NCI-H2081 treated with DMSO at 0.1 percent for 48 hours (cell line): Measurements from ENCODE around the gene CBY2.
"Not testable (repeated sequence)": the region's sequence is repeated elsewhere in the genome, so short reads cannot be mapped to it uniquely, and the experiment has no call there.

Experiments used
- DNase-seq: peaks from one replicate; lab custom pipeline; 2025; lab: John Stamatoyannopoulos, UW

CBY2 gene, protein sequence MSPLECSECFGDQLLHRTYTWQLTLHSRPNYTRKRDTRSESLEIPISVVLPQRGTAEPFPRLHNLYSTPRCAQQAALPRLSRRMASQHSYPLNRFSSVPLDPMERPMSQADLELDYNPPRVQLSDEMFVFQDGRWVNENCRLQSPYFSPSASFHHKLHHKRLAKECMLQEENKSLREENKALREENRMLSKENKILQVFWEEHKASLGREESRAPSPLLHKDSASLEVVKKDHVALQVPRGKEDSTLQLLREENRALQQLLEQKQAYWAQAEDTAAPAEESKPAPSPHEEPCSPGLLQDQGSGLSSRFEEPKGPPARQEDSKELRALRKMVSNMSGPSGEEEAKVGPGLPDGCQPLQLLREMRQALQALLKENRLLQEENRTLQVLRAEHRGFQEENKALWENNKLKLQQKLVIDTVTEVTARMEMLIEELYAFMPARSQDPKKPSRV

GRCh38 chr13:45702088-45702487 lies at the start of gene CBY2:
Gene CBY2, plus strand, starts transcription at chr13:45702320. Its CDS starts 71 bp downstream, at chr13:45702391.
- DNase-seq = no peak

GRCh38 chr13:45654633-45655349 lies 47.3 kb upstream of the CBY2 start:
- DNase-seq = no peak

DNA sequence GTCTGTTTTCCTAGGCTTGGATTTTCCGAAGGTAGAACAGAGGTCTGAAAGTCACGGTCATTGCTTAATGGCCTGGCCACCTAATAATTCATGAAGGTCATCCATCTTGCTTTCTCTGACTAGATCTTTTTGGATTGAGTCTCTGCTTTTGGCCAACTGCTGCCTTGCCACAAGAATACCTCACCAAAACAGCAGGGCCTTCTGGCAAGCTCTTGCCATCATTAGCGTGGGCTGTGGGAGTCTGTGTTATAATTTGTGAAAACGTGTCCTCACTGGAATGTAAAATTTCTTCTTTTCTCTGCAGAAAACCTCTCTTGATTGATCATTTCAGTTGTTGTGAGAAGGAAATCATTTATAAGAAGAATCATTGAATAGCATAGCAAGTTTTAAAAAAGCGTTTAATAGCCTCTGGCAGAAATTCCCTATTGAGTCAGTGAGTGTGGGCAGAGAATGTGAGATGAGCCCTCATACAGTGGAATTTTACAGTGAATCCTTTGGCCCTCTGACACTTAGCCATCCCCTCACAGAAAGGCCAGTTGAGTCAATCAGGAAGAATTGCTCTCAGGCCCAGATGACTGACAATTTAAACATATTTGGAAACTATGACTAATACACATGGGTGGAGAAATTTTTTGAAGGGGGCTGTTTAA lies 43.4 kb upstream of the CBY2 start:
- DNase-seq = no peak

GRCh38 chr13:45659536-45659935 lies 42.6 kb upstream of the CBY2 start:
- no peak for DNase-seq

DNA sequence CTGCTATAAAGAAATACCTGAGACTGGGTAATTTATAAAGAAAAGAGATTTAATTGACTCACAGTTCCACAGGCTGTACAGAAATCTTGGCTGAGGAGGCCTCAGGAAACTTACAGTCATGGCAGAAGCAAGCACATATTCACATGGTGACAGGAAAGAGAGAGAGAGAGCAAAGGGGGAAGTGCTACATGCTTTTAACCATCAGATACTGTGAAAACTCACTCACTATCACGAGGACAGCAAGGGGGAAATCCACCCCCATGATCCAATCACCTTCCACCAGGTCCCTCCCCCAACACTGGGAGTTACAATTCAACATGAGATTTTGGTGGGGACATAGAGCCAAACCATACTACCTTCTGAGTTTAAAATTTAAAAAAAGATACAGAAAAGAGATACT lies 41.7 kb upstream of the CBY2 start:
- not testable (repeated sequence) for DNase-seq

DNA sequence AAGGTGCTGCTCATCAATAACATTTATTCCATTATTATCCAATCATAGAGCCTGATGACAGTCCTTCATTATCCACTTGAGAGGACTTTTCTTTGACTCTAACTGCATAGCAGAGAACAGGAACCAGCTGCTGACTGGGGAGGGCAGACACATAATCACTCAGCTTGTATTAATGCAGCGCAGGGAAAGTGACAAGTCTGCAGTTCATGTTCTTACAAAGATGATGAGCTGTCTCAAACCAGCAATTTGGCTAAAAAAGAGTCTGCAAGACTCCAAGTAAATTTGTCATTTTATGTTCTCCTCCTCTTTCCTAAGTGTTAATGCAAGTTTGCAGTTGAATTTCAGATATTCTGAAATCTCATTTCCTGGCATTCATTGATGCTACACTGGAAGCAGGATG lies 40.0 kb upstream of the CBY2 start:
- no peak for DNase-seq

DNA sequence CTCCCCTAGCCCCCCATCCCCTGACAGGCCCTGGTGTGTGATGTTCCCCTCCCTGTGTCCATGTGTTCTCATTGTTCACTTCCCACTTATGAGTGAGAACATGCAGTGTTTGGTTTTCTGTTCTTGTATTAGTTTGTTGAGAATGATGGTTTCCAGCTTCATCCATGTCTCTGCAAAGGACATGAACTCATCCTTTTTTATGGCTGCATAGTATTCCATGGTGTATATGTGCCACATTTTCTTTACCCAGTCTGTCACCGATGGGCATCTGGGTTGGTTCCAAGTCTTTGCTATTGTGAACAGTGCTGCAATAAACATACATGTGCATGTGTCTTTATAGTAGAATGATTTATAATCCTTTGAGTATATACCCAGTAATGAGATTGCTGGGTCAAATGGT lies 39.2 kb upstream of the CBY2 start:
- not testable (repeated sequence) for DNase-seq

- not testable (repeated sequence) for DNase-seq
Observed at GRCh38 chr13:45669626-45670025, 32.5 kb upstream of the CBY2 start.

DNA sequence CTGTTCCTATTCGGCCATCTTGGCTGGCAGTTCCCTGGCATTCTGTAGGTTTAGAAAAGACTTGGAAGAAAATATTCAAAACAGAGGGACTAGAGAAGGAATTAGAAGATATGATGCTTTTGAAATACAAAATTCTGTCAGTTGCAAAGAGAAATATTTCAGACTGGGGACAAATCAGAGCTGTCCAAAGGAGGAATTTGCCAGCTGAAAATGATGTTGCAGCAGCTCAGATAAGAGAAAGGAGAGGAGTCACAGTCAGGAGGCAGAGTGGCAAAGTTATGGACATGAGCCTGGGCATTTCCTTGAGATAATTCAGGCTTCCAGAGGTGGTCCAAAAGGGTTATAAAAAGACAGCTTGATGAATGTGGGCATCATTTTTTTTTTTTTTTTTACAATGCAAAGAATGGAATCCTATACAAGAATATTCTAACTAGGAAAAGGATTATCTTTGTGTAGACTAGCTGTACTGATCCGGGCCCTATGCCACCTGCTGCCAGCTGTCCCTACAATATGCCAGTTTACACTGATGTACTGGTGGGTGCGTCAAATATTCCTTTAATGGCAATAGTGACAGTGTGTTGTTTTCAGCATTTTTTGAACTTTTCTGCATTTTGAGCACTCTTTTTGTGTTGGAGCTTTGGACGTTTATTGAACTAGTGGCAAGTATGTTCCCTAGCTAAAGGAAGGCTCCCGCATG lies 31.8 kb upstream of the CBY2 start:
- no peak for DNase-seq

GRCh38 chr13:45674908-45675307 lies 27.2 kb upstream of the CBY2 start:
- no peak for DNase-seq

DNA sequence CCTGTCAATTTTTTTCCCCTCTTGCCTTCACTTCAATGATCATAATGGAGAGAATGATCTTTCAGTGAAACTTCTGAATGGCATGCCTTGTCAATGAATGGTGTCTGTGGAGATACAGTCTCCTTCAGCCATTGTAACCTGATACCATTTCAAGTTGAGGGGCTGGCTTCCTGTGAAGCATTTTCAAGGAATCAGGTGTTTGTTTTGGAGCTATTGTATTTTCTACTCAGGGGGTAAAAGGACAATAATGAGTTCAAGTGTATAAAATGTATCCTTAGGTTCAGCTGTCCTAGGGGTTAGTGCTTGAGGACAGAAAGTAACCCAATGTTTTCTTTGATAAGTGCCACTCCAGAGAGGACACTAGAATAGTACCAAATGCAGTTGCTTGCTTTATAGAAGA lies 23.8 kb upstream of the CBY2 start:
- DNase-seq = no peak

GRCh38 chr13:45681113-45681512 lies 21.0 kb upstream of the CBY2 start:
- no peak for DNase-seq

DNA sequence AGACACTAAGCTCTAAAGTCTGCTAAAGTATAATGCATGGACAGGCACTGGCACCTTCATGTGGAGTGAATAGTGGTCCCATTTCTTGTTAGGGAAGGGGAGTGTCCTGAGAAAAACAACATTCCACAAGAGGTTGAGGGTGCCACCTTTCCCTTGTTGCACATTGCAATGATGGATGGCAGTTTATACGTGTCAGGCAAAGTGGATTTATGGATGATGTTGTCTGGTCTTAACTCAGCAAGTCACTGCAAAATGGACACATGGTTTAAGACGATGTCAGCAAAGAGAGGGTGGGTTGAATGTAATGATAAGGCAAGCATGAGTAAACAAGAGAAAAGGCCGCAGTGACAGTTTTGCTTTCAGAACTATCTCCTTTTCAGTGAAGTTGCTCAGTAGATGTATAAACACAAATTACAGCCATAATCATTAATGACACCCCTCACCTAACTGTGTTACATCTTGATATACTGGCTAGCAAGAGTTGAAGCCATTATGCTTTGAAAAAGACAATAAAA lies 19.6 kb upstream of the CBY2 start:
- no peak for DNase-seq

GRCh38 chr13:45683701-45684100 lies 18.4 kb upstream of the CBY2 start:
- DNase-seq = no peak

- no peak for DNase-seq
Observed at GRCh38 chr13:45688577-45688976, 13.5 kb upstream of the CBY2 start.

- DNase-seq = no peak
Observed at GRCh38 chr13:45690636-45691035, 11.5 kb upstream of the CBY2 start.

DNA sequence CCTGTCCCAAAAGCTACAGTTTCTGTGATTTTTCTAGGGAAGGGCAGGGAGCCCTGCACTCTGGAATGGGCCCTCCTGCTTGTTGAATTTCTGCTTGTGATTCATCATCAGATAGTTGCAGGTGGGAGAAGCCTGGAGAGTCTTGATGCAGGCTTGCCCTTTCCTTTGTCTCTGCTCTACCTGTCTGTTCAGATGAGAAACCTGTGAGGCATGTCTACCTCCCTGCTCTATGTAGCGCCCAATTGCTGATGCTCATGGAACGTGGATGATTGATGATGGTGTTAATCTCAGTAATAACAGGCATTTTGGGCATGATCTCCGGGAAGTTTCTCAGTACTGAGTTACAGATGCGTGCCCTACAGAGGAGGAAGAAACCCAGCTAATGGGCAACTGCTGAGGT lies 10.9 kb upstream of the CBY2 start:
- no peak for DNase-seq

- DNase-seq = no peak
Observed at GRCh38 chr13:45691667-45692066, 10.5 kb upstream of the CBY2 start.

DNA sequence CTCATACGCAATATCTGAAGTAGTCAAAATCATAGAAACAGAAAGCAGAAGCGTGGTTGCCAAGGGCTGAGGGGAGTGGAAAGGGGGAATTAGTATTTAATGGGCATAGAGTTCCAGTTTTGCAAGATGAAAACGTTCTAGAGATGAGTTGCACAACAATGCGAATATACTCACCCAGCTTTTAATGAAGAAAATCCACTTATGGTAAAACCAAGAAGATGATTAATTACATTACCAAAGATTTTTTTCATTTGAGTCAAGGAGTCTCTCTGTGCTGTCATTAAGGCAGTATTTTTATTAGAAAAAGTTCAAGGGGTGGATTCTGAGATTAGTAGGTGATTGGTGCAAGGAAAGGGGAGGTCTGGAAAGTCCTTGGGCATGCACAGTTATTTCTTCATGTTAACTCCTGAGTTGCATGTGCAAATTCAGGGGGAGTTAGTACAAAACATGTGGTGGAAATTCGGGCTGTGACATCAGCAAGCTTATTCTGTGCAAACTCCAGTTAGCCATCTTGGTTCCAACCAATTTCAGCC lies 6.9 kb upstream of the CBY2 start:
- DNase-seq = no peak

DNA sequence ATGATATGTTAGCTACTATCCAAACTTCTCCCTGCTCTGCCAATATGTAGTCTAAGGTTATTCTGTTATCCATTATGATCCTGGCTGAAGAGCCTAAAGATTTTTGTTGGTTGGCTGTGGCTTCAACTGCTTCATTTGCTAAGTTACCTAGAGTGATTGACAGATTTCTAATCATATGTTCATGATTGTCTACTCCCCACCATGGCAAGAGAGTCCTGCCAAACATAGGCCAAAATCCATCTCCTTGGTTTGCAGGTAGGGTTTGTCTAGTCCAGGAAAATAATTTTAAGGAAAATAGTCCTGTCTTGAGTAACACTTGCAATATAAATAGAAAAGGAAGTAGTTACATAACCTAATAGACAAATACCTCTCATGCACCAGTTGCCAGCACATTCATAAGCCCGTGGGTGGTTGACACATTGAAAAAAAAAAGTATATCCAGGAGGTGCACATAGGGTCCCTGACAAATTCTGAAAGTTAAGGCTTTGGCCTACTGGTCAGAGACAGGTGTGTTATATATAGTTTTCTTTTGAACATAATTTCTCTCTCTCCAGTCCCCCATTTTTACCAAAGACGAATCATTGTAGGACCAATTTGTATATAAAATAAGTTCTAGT lies 5.4 kb upstream of the CBY2 start:
- DNase-seq = no peak
